ENCODE results near the gene PPP3CA.

DNA sequence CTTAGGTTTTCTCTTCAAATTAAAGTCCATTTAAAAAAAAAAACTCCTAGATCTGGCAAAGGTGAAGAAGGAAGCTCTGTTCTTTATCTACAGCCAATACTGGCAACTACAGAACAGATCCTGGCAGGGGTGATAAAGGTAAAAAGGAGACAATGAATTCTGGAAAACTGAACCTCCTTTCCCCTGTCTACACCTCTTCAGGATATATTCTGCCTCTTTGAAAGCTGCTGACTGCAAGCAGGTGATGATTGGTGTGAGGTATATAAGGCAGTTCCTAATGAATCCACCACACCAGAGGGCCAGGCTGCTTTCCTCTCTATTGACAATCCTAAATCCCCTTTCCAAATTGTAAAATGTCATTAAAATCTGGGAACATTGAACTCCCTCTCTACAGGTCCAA, 370.1 kb downstream of the PPP3CA start:
- TF ChIP-seq, protein P1, sequence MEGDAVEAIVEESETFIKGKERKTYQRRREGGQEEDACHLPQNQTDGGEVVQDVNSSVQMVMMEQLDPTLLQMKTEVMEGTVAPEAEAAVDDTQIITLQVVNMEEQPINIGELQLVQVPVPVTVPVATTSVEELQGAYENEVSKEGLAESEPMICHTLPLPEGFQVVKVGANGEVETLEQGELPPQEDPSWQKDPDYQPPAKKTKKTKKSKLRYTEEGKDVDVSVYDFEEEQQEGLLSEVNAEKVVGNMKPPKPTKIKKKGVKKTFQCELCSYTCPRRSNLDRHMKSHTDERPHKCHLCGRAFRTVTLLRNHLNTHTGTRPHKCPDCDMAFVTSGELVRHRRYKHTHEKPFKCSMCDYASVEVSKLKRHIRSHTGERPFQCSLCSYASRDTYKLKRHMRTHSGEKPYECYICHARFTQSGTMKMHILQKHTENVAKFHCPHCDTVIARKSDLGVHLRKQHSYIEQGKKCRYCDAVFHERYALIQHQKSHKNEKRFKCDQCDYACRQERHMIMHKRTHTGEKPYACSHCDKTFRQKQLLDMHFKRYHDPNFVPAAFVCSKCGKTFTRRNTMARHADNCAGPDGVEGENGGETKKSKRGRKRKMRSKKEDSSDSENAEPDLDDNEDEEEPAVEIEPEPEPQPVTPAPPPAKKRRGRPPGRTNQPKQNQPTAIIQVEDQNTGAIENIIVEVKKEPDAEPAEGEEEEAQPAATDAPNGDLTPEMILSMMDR (IDR thresholded peaks at IDR 0.05) = no peak
- TF ChIP-seq POLR2A (IDR thresholded peaks at IDR 0.05) = no peak

Data from Peyer's patch (tissue), 4 donors.